LNCaP clone FGC (cell line): ENCODE results near the gene HMX1.

Experiments
- DNase-seq: peaks from one replicate; pipeline ENCODE4 v3.0.0-alpha.2; 2011; ENCODE audit warnings: low read depth
- H3K4me3 ChIP-seq: 2 replicates; pipeline ENCODE4 v1.5.1; 2011; ENCODE audit warnings: mild to moderate bottlenecking, low read depth, low read length, control low read depth
- CTCF ChIP-seq: IDR thresholded peaks from 2 replicates; pipeline ENCODE4 v1.5.1; 2012; ENCODE audit warnings: mild to moderate bottlenecking; ENCODE audit not compliant: control insufficient read depth, insufficient read depth; ENCODE audit errors: extremely low read depth

The HMX1 gene

GRCh38 chr4:8904666-8905065 is 33.0 kb upstream of the HMX1 start:
- TF ChIP-seq CTCF: no peak
- DNase-seq: no peak
- no peak overlapping the region for H3K4me3 ChIP-seq

- TF ChIP-seq CTCF: no peak
- H3K4me3 ChIP-seq: no peak overlapping the region
- DNase-seq: no peak
Measured at GRCh38 chr4:8904041-8904501, 32.4 kb upstream of the HMX1 start.

- TF ChIP-seq CTCF: no peak
- no peak overlapping the region for H3K4me3 ChIP-seq
- DNase-seq: no peak
Measured at GRCh38 chr4:8901335-8901734, 29.7 kb upstream of the HMX1 start.

GRCh38 chr4:8900588-8900987 is 28.9 kb upstream of the HMX1 start:
- no peak for TF ChIP-seq CTCF
- DNase-seq: no peak
- H3K4me3 ChIP-seq: no peak overlapping the region

- H3K4me3 ChIP-seq: no peak overlapping the region
- DNase-seq: no peak
- no peak for TF ChIP-seq CTCF
Measured at GRCh38 chr4:8898419-8898818, 26.8 kb upstream of the HMX1 start.

GRCh38 chr4:8897251-8898167 is 25.9 kb upstream of the HMX1 start:
- no peak for TF ChIP-seq CTCF
- no peak overlapping the region for H3K4me3 ChIP-seq
- no peak for DNase-seq
